Neural progenitor cell (in vitro differentiated cells): ENCODE measurements around the gene TSPAN18. TPM values are rescaled to one million over a fixed set of nuclear protein-coding genes. Genes with fewer than 3 reads are reported as not detected.

Experiments
- DNase-seq: peaks from one replicate; pipeline ENCODE4 v3.0.0-alpha.2; 2016; ENCODE audit warnings: low spot score
- H2AFZ ChIP-seq: fragments of 200-600 bp; sonication (generic); replicated peaks from 2 replicates; pipeline ENCODE4 v1.6.1; 2016; ENCODE audit warnings: antibody characterized with exemption
- H3F3A ChIP-seq: fragments of 200-600 bp; sonication (generic); 2 replicates; pipeline ENCODE4 v1.6.1; 2016; ENCODE audit warnings: antibody characterized with exemption, low read depth
- H3K27ac ChIP-seq: fragments of 200-600 bp; sonication (generic); 2 replicates; pipeline ENCODE4 v1.5.1; 2016; ENCODE audit warnings: mild to moderate bottlenecking
- H3K27me3 ChIP-seq: fragments of 200-600 bp; sonication (generic); 2 replicates; pipeline ENCODE4 v1.6.1; 2016; ENCODE audit warnings: mild to moderate bottlenecking, moderate library complexity
- H3K36me3 ChIP-seq: fragments of 200-600 bp; sonication (generic); 2 replicates; pipeline ENCODE4 v1.5.1; 2016
- H3K4me1 ChIP-seq: fragments of 200-600 bp; sonication (generic); 2 replicates; pipeline ENCODE4 v1.6.1; 2016; ENCODE audit warnings: mixed run types
- H3K4me2 ChIP-seq: fragments of 200-600 bp; sonication (generic); 2 replicates; pipeline ENCODE4 v1.6.1; 2016
- H3K4me3 ChIP-seq: fragments of 200-600 bp; sonication (generic); 2 replicates; pipeline ENCODE4 v1.5.1; 2016
- H3K79me2 ChIP-seq: fragments of 200-600 bp; sonication (generic); 2 replicates; pipeline ENCODE4 v1.6.1; 2016; ENCODE audit warnings: low read depth
- H3K9ac ChIP-seq: fragments of 200-600 bp; sonication (generic); 2 replicates; pipeline ENCODE4 v1.6.1; 2016
- H3K9me3 ChIP-seq: fragments of 200-600 bp; sonication (generic); 2 replicates; pipeline ENCODE4 v1.5.1; 2016; ENCODE audit warnings: low read depth
- H4K20me1 ChIP-seq: fragments of 200-600 bp; sonication (generic); 2 replicates; pipeline ENCODE4 v1.6.1; 2016; ENCODE audit warnings: low read depth
- H3K27ac Mint-ChIP-seq: 3 replicates; pipeline ENCODE4 v1.8.0; 2021; ENCODE audit warnings: mixed read lengths
- H3K27me3 Mint-ChIP-seq: 2 replicates; pipeline ENCODE4 v1.8.0; 2022; ENCODE audit warnings: low read depth, mild to moderate bottlenecking, inconsistent platforms, moderate library complexity, mixed read lengths; ENCODE audit not compliant: insufficient read depth
- H3K36me3 Mint-ChIP-seq: 3 replicates; pipeline ENCODE4 v1.8.0; 2021; ENCODE audit warnings: mixed read lengths
- H3K4me1 Mint-ChIP-seq: 3 replicates; pipeline ENCODE4 v1.8.0; 2021; ENCODE audit warnings: mixed read lengths
- H3K4me3 Mint-ChIP-seq: 3 replicates; pipeline ENCODE4 v1.8.0; 2021; ENCODE audit warnings: mild to moderate bottlenecking, moderate library complexity, mixed read lengths
- H3K9me3 Mint-ChIP-seq: 3 replicates; pipeline ENCODE4 v1.8.0; 2020; ENCODE audit warnings: mixed read lengths
- CTCF ChIP-seq: fragments of 200-600 bp; sonication (generic); IDR thresholded peaks from 2 replicates; pipeline ENCODE4 v1.5.1; 2017; ENCODE audit warnings: antibody characterized with exemption, mild to moderate bottlenecking
- EZH2 ChIP-seq: fragments of 200-600 bp; sonication (generic); IDR thresholded peaks from 2 replicates; pipeline ENCODE4 v1.6.1; 2017; ENCODE audit warnings: antibody characterized with exemption, mild to moderate bottlenecking, moderate library complexity
- EZH2phosphoT487 ChIP-seq: fragments of 200-600 bp; sonication (generic); IDR thresholded peaks from 2 replicates; pipeline ENCODE4 v1.6.1; 2017; ENCODE audit warnings: antibody characterized with exemption
- total RNA-seq: library from RNA; depleted of rRNA; stranded (reverse); fragments of >200 nt; gene quantifications from 2 replicates; pipeline ENCODE4 v1.2.3, GENCODE V29; 2015; ENCODE audit warnings: low replicate concordance

The TSPAN18 gene
- total RNA-seq, 1 donor from 2014 or later, result 16.5 TPM

- no peak for DNase-seq
- Histone ChIP-seq H3K4me2 (no peak overlapping the region), H3K9me3 (no peaks in the 10 kb centered on the region)
Measured at GRCh38 chr11:44926036-44926435, 199.3 kb downstream of the TSPAN18 start.

GRCh38 chr11:44927174-44927661, 200.5 kb downstream of the TSPAN18 start:
- Histone ChIP-seq H3K4me2 (no peak overlapping the region), H3K4me1 (peaks cover 38% of the 10 kb centered on the region), H3K27ac (no peak overlapping the region), H2AFZ (no peak overlapping the region), H3K9ac (no peak overlapping the region), H3K27me3 (no peaks in the 10 kb centered on the region), H3F3A (peaks cover 45% of the 10 kb centered on the region), H3K36me3 (no peaks in the 10 kb centered on the region), H4K20me1 (peaks cover 52% of the 10 kb centered on the region), H3K79me2 (no peaks in the 10 kb centered on the region), H3K9me3 (no peaks in the 10 kb centered on the region), H3K4me3 (no peak overlapping the region)
- H3K9me3 Mint-ChIP-seq, result no peaks in the 10 kb centered on the region
- no peak overlapping the region for H3K4me3 Mint-ChIP-seq
- peaks cover 14% of the 10 kb centered on the region for H3K27me3 Mint-ChIP-seq
- TF ChIP-seq CTCF, result peak; percentile 95
- no peak for TF ChIP-seq EZH2
- TF ChIP-seq EZH2phosphoT487, result no peak
- DNase-seq, result peak; percentile 92
- peaks cover 16% of the 10 kb centered on the region for H3K36me3 Mint-ChIP-seq
- H3K27ac Mint-ChIP-seq, result no peak overlapping the region
- H3K4me1 Mint-ChIP-seq, result peaks cover 23% of the 10 kb centered on the region

More at GRCh38 chr11:44926036-44926435, 199.3 kb downstream of the TSPAN18 start:
- peaks cover 26% of the 10 kb centered on the region for H3K4me1 ChIP-seq
- peaks cover 33% of the 10 kb centered on the region for H3F3A ChIP-seq
- H3K9me3 Mint-ChIP-seq, result no peaks in the 10 kb centered on the region
- H3K27ac ChIP-seq, result no peak overlapping the region
- H4K20me1 ChIP-seq, result peaks cover 40% of the 10 kb centered on the region
- peaks cover 14% of the 10 kb centered on the region for H3K27me3 Mint-ChIP-seq
- peaks cover 19% of the 10 kb centered on the region for H3K36me3 Mint-ChIP-seq
- no peaks in the 10 kb centered on the region for H3K79me2 ChIP-seq
- H3K4me3 ChIP-seq, result no peak overlapping the region
- H3K27me3 ChIP-seq, result no peaks in the 10 kb centered on the region
- H3K27ac Mint-ChIP-seq, result no peak overlapping the region
- no peak for TF ChIP-seq EZH2
- no peak for TF ChIP-seq CTCF
- no peak for TF ChIP-seq EZH2phosphoT487
- H2AFZ ChIP-seq, result no peak overlapping the region
- H3K9ac ChIP-seq, result no peak overlapping the region
- H3K36me3 ChIP-seq, result no peaks in the 10 kb centered on the region
- H3K4me3 Mint-ChIP-seq, result no peak overlapping the region
- peaks cover 18% of the 10 kb centered on the region for H3K4me1 Mint-ChIP-seq

GRCh38 chr11:44928144-44928543, 201.4 kb downstream of the TSPAN18 start:
- no peak for TF ChIP-seq CTCF
- no peak for TF ChIP-seq EZH2phosphoT487
- TF ChIP-seq EZH2, result no peak
- H3K79me2 ChIP-seq, result no peaks in the 10 kb centered on the region
- H3K27me3 ChIP-seq, result no peaks in the 10 kb centered on the region
- Mint-ChIP-seq H3K9me3 (no peaks in the 10 kb centered on the region), H3K4me3 (no peak overlapping the region), H3K27ac (no peak overlapping the region), H3K4me1 (peaks cover 24% of the 10 kb centered on the region), H3K27me3 (peaks cover 14% of the 10 kb centered on the region), H3K36me3 (peaks cover 13% of the 10 kb centered on the region)
- H3K9me3 ChIP-seq, result no peaks in the 10 kb centered on the region
- no peak overlapping the region for H2AFZ ChIP-seq
- H3K27ac ChIP-seq, result no peak overlapping the region
- no peaks in the 10 kb centered on the region for H3K36me3 ChIP-seq
- peaks cover 38% of the 10 kb centered on the region for H3K4me1 ChIP-seq
- H3K4me3 ChIP-seq, result no peak overlapping the region
- H4K20me1 ChIP-seq, result peaks cover 53% of the 10 kb centered on the region
- H3K9ac ChIP-seq, result no peak overlapping the region
- peaks cover 54% of the 10 kb centered on the region for H3F3A ChIP-seq
- no peak overlapping the region for H3K4me2 ChIP-seq
- DNase-seq, result no peak
